B cell (primary cell): Measurements from ENCODE around the gene MOGAT2.

Experiments used
- CTCF ChIP-seq: fragments of 200-600 bp; IDR thresholded peaks from one replicate; pipeline ENCODE4 v1.8.0; 2022; ENCODE audit warnings: antibody characterized with exemption, mild to moderate bottlenecking
- EZH2 ChIP-seq: IDR thresholded peaks from 2 replicates; pipeline ENCODE4 v1.6.1; 2012; ENCODE audit warnings: borderline replicate concordance, low read depth, mild to moderate bottlenecking, moderate library complexity, low read length; ENCODE audit not compliant: insufficient read depth, poor library complexity, severe bottlenecking

GRCh38 chr11:75760243-75760642 lies 42.6 kb downstream of the MOGAT2 start:
- TF ChIP-seq CTCF (no peak), EZH2 (no peak)
